ENCODE data around the gene SLC16A3. TPM values are rescaled to one million over a fixed set of nuclear protein-coding genes. Genes with fewer than 3 reads are reported as not detected.

SLC16A3 gene
- total and polyA plus RNA-seq, 9 of the 15 experiments (the other 6 are each of a cell fraction or from before 2014, with no cell fraction given) = 0.11 to 5.4 (median 1.2) TPM; not detected in 2

DNA sequence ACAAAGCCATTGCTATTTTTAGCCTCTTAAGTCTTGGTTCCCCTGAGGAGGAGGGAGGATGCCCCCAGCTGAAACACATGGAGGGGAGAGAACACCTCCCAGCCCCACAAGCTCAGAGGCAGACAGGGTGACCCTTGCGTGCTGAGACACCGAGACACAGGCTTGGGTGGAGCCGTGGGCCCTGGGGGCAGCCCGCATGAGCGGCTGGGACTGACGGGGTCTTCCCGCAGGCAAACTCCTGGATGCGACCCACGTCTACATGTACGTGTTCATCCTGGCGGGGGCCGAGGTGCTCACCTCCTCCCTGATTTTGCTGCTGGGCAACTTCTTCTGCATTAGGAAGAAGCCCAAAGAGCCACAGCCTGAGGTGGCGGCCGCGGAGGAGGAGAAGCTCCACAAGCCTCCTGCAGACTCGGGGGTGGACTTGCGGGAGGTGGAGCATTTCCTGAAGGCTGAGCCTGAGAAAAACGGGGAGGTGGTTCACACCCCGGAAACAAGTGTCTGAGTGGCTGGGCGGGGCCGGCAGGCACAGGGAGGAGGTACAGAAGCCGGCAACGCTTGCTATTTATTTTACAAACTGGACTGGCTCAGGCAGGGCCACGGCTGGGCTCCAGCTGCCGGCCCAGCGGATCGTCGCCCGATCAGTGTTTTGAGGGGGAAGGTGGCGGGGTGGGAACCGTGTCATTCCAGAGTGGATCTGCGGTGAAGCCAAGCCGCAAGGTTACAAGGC, 9.8 kb downstream of the SLC16A3 start (continued):
- TF ChIP-seq, protein P1, sequence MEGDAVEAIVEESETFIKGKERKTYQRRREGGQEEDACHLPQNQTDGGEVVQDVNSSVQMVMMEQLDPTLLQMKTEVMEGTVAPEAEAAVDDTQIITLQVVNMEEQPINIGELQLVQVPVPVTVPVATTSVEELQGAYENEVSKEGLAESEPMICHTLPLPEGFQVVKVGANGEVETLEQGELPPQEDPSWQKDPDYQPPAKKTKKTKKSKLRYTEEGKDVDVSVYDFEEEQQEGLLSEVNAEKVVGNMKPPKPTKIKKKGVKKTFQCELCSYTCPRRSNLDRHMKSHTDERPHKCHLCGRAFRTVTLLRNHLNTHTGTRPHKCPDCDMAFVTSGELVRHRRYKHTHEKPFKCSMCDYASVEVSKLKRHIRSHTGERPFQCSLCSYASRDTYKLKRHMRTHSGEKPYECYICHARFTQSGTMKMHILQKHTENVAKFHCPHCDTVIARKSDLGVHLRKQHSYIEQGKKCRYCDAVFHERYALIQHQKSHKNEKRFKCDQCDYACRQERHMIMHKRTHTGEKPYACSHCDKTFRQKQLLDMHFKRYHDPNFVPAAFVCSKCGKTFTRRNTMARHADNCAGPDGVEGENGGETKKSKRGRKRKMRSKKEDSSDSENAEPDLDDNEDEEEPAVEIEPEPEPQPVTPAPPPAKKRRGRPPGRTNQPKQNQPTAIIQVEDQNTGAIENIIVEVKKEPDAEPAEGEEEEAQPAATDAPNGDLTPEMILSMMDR (IDR thresholded peaks at IDR 0.05 in 2 of 3, conservative IDR thresholded peaks at IDR 0.05 in 1 of 3; ENCODE audit: insufficient read depth in 2 of 3, low read depth in 1 of 3, low read length in 3 of 3) = 0 out of 6 replicates have a peak, but pooled peaks of 1 of the 3 experiments have one; percentile 9
- TF ChIP-seq GATA2 (CRISPR knock-in tag; IDR thresholded peaks at IDR 0.05) = no peak
- TF ChIP-seq ZNF124 (CRISPR knock-in tag; IDR thresholded peaks at IDR 0.05) = no peak
- TF ChIP-seq, protein P2, sequence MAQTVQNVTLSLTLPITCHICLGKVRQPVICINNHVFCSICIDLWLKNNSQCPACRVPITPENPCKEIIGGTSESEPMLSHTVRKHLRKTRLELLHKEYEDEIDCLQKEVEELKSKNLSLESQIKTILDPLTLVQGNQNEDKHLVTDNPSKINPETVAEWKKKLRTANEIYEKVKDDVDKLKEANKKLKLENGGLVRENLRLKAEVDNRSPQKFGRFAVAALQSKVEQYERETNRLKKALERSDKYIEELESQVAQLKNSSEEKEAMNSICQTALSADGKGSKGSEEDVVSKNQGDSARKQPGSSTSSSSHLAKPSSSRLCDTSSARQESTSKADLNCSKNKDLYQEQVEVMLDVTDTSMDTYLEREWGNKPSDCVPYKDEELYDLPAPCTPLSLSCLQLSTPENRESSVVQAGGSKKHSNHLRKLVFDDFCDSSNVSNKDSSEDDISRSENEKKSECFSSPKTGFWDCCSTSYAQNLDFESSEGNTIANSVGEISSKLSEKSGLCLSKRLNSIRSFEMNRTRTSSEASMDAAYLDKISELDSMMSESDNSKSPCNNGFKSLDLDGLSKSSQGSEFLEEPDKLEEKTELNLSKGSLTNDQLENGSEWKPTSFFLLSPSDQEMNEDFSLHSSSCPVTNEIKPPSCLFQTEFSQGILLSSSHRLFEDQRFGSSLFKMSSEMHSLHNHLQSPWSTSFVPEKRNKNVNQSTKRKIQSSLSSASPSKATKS (CRISPR knock-in tag; IDR thresholded peaks at IDR 0.05) = no peak
- TF ChIP-seq GTF2F1 (IDR thresholded peaks at IDR 0.05; ENCODE audit: low read depth, low read length) = no peak
- no peak for TF ChIP-seq IRF2 (CRISPR knock-in tag; IDR thresholded peaks at IDR 0.05)
- TF ChIP-seq, protein P3, sequence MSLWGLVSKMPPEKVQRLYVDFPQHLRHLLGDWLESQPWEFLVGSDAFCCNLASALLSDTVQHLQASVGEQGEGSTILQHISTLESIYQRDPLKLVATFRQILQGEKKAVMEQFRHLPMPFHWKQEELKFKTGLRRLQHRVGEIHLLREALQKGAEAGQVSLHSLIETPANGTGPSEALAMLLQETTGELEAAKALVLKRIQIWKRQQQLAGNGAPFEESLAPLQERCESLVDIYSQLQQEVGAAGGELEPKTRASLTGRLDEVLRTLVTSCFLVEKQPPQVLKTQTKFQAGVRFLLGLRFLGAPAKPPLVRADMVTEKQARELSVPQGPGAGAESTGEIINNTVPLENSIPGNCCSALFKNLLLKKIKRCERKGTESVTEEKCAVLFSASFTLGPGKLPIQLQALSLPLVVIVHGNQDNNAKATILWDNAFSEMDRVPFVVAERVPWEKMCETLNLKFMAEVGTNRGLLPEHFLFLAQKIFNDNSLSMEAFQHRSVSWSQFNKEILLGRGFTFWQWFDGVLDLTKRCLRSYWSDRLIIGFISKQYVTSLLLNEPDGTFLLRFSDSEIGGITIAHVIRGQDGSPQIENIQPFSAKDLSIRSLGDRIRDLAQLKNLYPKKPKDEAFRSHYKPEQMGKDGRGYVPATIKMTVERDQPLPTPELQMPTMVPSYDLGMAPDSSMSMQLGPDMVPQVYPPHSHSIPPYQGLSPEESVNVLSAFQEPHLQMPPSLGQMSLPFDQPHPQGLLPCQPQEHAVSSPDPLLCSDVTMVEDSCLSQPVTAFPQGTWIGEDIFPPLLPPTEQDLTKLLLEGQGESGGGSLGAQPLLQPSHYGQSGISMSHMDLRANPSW (CRISPR knock-in tag; IDR thresholded peaks at IDR 0.05) = peak; percentile 94
- TF ChIP-seq FIP1L1 (IDR thresholded peaks at IDR 0.05; ENCODE audit: low read depth, low read length, poor library complexity, severe bottlenecking) = no peak
- no peak for TF ChIP-seq THRAP3 (IDR thresholded peaks at IDR 0.05; ENCODE audit: borderline replicate concordance)
- 0 out of 2 replicates have a peak, but pooled peaks have one; percentile 26 for TF ChIP-seq LEF1 (IDR thresholded peaks at IDR 0.05)
- TF ChIP-seq, protein P4, sequence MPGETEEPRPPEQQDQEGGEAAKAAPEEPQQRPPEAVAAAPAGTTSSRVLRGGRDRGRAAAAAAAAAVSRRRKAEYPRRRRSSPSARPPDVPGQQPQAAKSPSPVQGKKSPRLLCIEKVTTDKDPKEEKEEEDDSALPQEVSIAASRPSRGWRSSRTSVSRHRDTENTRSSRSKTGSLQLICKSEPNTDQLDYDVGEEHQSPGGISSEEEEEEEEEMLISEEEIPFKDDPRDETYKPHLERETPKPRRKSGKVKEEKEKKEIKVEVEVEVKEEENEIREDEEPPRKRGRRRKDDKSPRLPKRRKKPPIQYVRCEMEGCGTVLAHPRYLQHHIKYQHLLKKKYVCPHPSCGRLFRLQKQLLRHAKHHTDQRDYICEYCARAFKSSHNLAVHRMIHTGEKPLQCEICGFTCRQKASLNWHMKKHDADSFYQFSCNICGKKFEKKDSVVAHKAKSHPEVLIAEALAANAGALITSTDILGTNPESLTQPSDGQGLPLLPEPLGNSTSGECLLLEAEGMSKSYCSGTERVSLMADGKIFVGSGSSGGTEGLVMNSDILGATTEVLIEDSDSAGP (CRISPR knock-in tag; IDR thresholded peaks at IDR 0.05) = no peak
- TF ChIP-seq EHMT2 (IDR thresholded peaks at IDR 0.05) = no peak
- no peak for TF ChIP-seq ZNF57 (CRISPR knock-in tag; IDR thresholded peaks at IDR 0.05)
- no peak for TF ChIP-seq ETV6 (IDR thresholded peaks at IDR 0.05; ENCODE audit: borderline replicate concordance in 1 of 2, low read depth in 2 of 2, low read length in 1 of 2)
- TF ChIP-seq ETV6 (CRISPR knock-in tag; IDR thresholded peaks at IDR 0.05; ENCODE audit: borderline replicate concordance) = no peak
- peak; percentile 90 for TF ChIP-seq POLR2G (IDR thresholded peaks at IDR 0.05; ENCODE audit: low read depth, low read length)
